ENCODE measurements around the gene ZNF823.

GRCh38 chr19:11680689-11681302, 58.0 kb downstream of the ZNF823 start:
- TF ChIP-seq POLR2AphosphoS5 (IDR thresholded peaks at IDR 0.05) (no peak), POLR2A (IDR thresholded peaks at IDR 0.05) (no peak), CTCF (IDR thresholded peaks at IDR 0.05) (no peak)

Data from gastroesophageal sphincter (tissue), 3 donors.